HG03558 (cell line): ENCODE data around the gene MICAL1.

Experiments used
- ATAC-seq: cut with Tn5 transposase; IDR thresholded peaks from one replicate; pipeline ENCODE4 v1.9.1; 2021; ENCODE audit warnings: moderate number of reproducible peaks; ENCODE audit not compliant: unreplicated experiment; ENCODE audit errors: extremely low read depth

Gene MICAL1

GRCh38 chr6:109440331-109441068 lies 15.1 kb downstream of the MICAL1 start, which contains the start of the genes PPIL6 and SMPD2:
TSS of gene PPIL6 (minus strand) at chr6:109440628. CDS start at chr6:109440590, 38 bp downstream.
TSS of gene SMPD2 (plus strand) at chr6:109440724. CDS start at chr6:109441122, 398 bp downstream.
- peak; percentile 79 for ATAC-seq

GRCh38 chr6:109436041-109436440 lies 19.5 kb downstream of the MICAL1 start:
- no peak for ATAC-seq

GRCh38 chr6:109434456-109434855 lies 21.1 kb downstream of the MICAL1 start:
- no peak for ATAC-seq

GRCh38 chr6:109429496-109429895 lies 26.1 kb downstream of the MICAL1 start:
- ATAC-seq, result no peak

GRCh38 chr6:109428889-109429477 lies 26.6 kb downstream of the MICAL1 start:
- no peak for ATAC-seq

- no peak for ATAC-seq
Measured at GRCh38 chr6:109424946-109425345, 30.6 kb downstream of the MICAL1 start.

GRCh38 chr6:109421184-109421583 lies 34.4 kb downstream of the MICAL1 start:
- no peak for ATAC-seq

GRCh38 chr6:109420751-109421150 lies 34.8 kb downstream of the MICAL1 start:
- ATAC-seq, result no peak

GRCh38 chr6:109417646-109418045 lies 37.9 kb downstream of the MICAL1 start:
- no peak for ATAC-seq

GRCh38 chr6:109411034-109411433 lies 44.5 kb downstream of the MICAL1 start:
- no peak for ATAC-seq

GRCh38 chr6:109406196-109406595 lies 49.4 kb downstream of the MICAL1 start:
- ATAC-seq, result no peak

- ATAC-seq, result no peak
Measured at GRCh38 chr6:109397020-109397419, 58.6 kb downstream of the MICAL1 start.

- no peak for ATAC-seq
Measured at GRCh38 chr6:109396046-109396718, 59.4 kb downstream of the MICAL1 start.
